Stimulated activated CD4-positive, alpha-beta T cell treated with anti-CD3 and anti-CD28 coated beads, TNF-alpha, amount 100 ng/mL, for 4 hours (primary cell): ENCODE measurements around the gene JAKMIP1.
A peak's percentile ranks its signal among the peaks of the same experiment; 100 is the strongest.

Source experiments
- DNase-seq, 3 experiments: peaks; one replicate each; pipeline ENCODE4 v3.0.0-alpha.2; 2020; ENCODE audit warnings: low read depth in 3 of 3

Gene JAKMIP1

GRCh38 chr4:6201580-6202091, 1.3 kb upstream of the JAKMIP1 start:
- DNase-seq = no peak

DNA sequence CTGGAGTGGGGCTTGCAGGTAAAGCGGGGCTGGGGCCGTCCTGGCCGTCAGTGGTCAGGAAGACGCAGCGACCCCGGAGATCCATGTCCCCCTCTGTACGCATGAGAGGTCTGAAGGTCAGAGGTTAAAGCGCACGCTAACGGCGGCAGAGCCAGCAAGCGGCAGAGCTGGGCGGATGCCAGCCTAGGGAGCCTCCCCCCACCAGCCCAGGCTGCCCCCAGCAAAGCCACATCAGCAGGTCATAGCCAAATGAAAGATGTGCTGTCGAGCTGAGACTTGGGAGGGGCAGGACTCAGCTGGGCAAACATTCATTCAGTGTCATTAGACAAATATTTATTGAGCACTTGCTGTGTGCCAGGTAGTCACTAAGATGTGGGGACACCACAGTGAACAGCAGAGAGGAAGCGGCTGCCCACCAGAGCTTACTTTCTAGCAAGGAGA, 593 bp upstream of the JAKMIP1 start:
- no peak for DNase-seq

DNA sequence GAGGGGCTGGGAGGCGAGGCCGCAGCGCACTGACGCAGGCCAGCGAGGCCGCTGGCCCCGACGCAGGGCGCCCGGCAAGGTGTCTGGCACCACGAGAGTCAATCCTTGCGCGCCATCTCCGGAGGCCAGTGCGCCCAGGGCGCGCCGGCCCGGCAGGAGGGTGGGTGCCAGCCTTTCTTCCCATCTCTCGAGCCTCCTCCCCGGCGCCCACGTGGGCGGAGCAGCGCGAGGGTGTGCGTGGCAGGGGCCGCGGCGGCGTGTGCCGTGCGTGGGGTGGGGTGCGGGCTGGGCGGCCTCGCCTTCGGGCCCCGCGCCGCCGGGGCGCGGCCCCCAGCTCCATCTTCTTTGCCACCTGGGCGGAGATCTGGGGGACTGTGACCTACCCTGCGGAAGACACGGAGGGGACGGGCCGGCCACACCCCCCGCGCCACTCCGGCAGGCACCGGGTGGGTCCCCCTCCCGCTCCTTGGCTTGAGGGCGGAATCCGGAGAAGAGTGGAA, 877 bp downstream of the JAKMIP1 start:
- DNase-seq = no peak

DNA sequence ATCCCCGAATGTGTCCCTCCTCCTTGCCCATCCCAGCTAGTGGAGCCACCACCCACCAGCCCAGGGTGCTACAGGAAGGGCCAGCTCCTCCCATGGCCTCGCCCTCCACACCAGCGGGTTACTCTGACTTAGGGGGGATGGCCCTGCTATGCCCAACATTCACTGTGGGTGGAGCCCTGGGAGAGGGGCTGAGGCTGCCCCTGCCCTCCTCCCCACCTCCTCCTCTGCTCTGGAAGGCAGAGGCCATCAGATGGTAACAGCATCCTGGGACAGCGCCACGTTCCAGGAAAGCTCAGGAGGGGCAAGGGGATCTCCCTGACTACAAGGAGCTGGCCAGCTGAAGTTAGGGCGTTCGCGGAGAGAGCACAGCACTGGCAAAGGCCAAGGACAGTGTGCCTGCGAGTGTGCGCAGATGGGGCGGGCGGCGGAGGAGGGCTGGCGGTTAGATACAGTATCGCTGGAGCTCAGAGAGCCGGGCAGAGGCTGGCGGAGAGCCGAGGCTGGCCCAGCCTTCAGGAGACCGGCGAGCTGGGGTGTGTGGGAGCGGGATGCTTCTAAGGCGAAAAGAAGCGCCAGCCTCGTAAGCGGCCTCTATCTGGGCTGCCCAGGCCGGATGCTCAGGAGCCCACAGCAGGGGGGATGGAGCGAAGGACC, 1.5 kb downstream of the JAKMIP1 start:
- no peak for DNase-seq

- DNase-seq = peak in 1 of 3 experiments; percentile 7
Measured at GRCh38 chr4:6198278-6198677, 2.1 kb downstream of the JAKMIP1 start.

- no peak for DNase-seq
Measured at GRCh38 chr4:6197433-6198174, 2.7 kb downstream of the JAKMIP1 start.

- no peak for DNase-seq
Measured at GRCh38 chr4:6196871-6197270, 3.5 kb downstream of the JAKMIP1 start.

DNA sequence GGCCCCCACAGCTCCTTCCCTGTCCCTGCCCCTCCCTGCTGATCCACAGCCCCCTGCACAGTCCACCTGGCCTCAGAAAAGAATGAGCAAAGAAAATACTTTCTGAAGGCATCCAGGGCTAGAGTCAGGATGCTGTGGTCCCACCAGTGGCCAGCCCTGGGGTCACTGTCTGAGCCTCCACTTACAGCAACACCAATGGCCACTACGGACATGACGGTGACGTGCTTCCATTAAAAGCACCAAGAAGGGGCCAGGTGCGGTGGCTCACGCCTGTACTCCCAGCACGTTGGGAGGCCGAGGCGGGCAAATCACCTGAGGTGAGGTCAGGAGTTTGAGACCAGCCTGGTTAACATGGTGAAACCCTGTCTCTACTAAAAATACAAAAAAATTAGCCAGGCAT, 4.0 kb downstream of the JAKMIP1 start:
- DNase-seq = no peak

DNA sequence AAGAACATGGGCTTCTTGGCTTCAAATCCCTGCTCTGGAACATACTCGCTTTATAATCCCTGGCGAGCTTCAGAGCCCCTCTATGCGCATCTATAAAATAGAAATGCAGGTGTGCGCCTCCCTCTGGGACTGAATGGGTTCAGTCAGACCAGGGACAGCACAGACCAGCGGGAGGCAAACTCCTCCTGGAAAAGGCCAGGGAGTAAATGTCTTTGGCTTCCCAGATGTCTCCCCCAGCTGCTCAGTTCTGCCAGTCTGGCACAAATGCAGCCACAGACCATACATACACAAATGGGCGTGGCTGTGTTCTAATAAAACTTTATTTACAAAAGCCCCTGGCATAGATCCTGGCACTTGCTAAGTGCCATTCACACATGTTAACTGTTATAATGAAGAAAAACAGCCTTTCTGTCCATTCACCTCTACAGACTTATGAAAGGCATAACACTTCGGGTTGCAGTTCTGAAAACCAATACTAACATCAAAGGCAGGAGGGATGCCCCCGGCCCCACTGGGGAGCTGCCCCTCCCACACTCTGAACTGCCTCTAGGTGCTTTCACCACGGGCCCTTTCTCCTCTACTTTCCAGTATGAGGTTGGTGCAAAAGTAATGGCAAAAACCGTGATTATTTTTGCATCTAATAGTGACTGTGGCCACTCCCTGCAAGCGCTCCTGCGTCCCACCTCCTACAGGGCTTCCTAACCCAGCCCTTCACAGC, 4.6 kb downstream of the JAKMIP1 start:
- DNase-seq = no peak

- DNase-seq = no peak
Measured at GRCh38 chr4:6194458-6195195, 5.7 kb downstream of the JAKMIP1 start.

- DNase-seq = no peak
Measured at GRCh38 chr4:6193399-6193798, 7.0 kb downstream of the JAKMIP1 start.

GRCh38 chr4:6192245-6192644, 8.1 kb downstream of the JAKMIP1 start:
- DNase-seq = no peak

- DNase-seq = no peak
Measured at GRCh38 chr4:6191448-6192130, 8.8 kb downstream of the JAKMIP1 start.

GRCh38 chr4:6190486-6190885, 9.9 kb downstream of the JAKMIP1 start:
- DNase-seq = no peak

GRCh38 chr4:6189511-6189910, 10.8 kb downstream of the JAKMIP1 start:
- no peak for DNase-seq

DNA sequence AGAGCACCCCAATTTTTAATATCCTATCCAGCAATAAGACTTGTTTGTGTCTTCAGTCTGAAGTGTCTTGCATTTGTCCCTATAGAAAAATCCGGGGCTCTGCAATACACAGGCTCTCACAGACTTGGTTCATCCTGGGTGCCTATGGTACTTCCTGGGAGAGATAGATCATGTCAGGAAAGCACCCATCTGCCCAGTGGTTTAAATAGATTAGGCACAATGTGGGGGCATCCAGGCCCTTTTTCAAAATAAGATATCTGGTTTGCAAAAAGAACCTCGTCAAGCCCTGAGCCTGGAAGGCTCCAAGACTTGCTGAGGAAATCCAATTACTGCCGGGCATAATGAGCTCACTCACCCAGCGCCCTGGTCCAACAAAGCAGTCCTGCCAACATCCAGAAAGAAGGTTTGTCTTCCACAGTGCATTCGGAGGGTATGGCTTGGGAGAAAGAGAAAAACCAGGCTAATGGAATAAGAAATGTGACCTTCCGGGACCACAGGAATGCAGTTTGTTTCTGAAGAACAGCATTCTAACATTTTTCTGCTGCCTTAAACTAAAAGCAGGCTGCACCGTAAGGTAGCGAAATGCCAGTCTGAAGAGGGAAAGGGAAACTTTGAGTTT, 11.6 kb downstream of the JAKMIP1 start:
- DNase-seq = no peak

- DNase-seq = no peak
Measured at GRCh38 chr4:6184169-6184568, 16.2 kb downstream of the JAKMIP1 start.

DNA sequence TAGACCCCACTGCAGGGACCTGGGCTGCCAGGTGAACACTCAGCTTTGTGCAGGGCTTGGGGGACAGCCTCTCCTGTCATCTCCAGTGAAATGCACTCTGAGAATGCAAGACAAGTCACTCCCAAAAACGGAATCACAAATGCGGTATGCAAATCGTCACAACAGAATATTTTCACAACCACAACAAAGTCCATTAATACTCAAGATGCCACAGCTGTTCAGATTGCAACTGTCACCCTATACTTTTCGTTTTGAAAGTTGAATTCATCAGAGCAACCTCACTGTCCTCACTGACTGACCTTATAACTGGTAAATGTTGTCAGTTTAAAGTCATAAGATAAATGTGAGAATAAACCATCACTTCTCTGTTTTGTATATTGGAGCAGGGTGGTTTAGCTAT, 16.6 kb downstream of the JAKMIP1 start:
- DNase-seq = no peak

DNA sequence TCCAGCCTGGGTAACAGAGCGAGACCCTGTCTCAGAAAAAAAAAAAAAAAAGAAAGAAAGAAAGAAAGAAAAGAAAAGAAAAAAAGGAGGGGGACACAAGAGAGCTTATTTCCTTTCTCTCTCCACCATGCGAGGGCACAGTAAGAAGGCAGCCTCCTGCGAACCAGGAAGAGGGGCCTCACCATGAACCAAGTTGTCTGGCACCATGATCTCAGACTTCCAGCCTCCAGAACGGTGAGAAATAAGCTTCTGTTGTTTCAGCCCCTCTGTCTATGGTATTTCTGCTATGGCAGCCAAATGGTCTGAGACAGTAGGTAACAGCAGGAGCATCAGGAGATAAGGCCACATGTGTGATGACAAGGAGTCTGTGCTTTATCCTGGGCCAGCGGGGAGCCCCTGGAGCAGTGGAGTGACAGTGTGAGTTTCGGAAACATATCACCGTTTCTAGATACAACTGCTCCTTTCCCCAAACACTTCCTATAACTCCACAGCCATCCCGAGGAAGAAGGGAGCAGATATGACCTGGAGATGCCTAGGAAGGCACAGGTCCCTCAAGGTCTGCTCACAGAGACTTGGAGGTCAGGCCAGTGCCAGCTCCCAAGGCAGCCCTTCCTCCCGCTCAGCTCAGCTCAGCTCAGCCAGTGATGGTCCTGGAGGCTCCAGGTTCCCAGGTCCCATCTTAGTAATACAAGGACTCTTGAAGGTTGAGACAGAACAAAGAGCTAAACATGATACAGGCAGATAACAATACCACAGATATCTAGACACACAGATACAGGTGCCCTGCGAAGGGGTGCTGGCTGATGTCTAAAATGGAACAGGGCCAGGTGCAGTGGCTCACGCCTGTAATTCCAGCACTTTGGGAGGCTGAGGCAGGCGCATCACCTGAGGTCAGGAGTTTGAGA, 17.7 kb downstream of the JAKMIP1 start:
- no peak for DNase-seq
